Prostate gland (tissue), 2 donors: Measurements from ENCODE around the gene STK24. TPM values are rescaled to one million over a fixed set of nuclear protein-coding genes. Genes with fewer than 3 reads are reported as not detected.

ENCODE experiments used
- DNase-seq: peaks from one replicate; pipeline ENCODE4 v3.0.0-alpha.2; 2019; ENCODE audit warnings: low spot score
- H3K27ac ChIP-seq, 2 donors: fragments of 200-600 bp; sonication (generic); 2 replicates each; pipeline ENCODE4 v1.5.1; 2017 to 2019
- H3K27me3 ChIP-seq: fragments of 200-600 bp; sonication (generic); replicated peaks from 2 replicates; pipeline ENCODE4 v1.5.1; 2019; ENCODE audit not compliant: insufficient read depth
- H3K36me3 ChIP-seq, 2 donors: fragments of 200-600 bp; sonication (generic); 1 replicate in 1 of 2; 2 replicates in 1 of 2; pipeline versions ENCODE4 v1.5.1 to v1.8.1; 2017 to 2019
- H3K4me1 ChIP-seq: fragments of 200-600 bp; sonication (generic); replicated peaks from 2 replicates; pipeline ENCODE4 v1.5.1; 2019
- H3K4me3 ChIP-seq, 2 donors: fragments of 200-600 bp; sonication (generic); 2 replicates each; pipeline ENCODE4 v1.5.1; 2017 to 2019
- H3K9me3 ChIP-seq: fragments of 200-600 bp; sonication (generic); 2 replicates; pipeline ENCODE4 v1.5.1; 2017
- POLR2A ChIP-seq: fragments of 450-650 bp; IDR thresholded peaks from one replicate; pipeline ENCODE4 v1.6.1; 2016; ENCODE audit warnings: antibody characterized with exemption, mild to moderate bottlenecking
- POLR2AphosphoS5 ChIP-seq: sonication (generic); formaldehyde crosslinking; IDR thresholded peaks from one replicate; pipeline ENCODE4 v1.6.1; 2017; ENCODE audit warnings: antibody characterized with exemption
- WGBS: methylation state at CpG from one replicate; pipeline ENCODE4 v1.1.5; 2018; 5-methylcytosine and 5-hydroxymethylcytosine counted together
- intact Hi-C: fragments of 100-400 bp; cut with DNase I; formaldehyde crosslinking; loops from one replicate; pipeline ENCODE4 v1.14.2; 2022
- total RNA-seq, 2 donors: library from RNA; depleted of rRNA; stranded (reverse); fragments of >200 nt; gene quantifications; one replicate each; pipeline ENCODE4 v1.1.0, GENCODE V29; 2016
- TF ChIP-seq, protein P1 (sequence below), 4 experiments: fragments of 200-600 bp in 2 of 4; fragments of 450-650 bp in 2 of 4; sonication (generic) in 2 of 4; IDR thresholded peaks; 1 replicate in 3 of 4; 2 replicates in 1 of 4; pipeline ENCODE4 v1.5.1; 2016 to 2019; ENCODE audit warnings: antibody characterized with exemption in 4 of 4, mild to moderate bottlenecking in 2 of 4, moderate library complexity in 2 of 4

The STK24 gene
- total RNA-seq, 2 donors from 2014 or later, result 80.5 to 187 TPM

- intact Hi-C loops, result loop anchor here (10.0 kb wide), 2 partner anchors 362 to 542 kb away; no protein-coding TSS in a partner anchor
- 79% methylated on average over 1 of the region's 1 CpG for WGBS
Measured at GRCh38 chr13:98397221-98397620, 179.7 kb downstream of the STK24 start.

GRCh38 chr13:98396071-98396710 is 180.7 kb downstream of the STK24 start:
- no peaks in the 10 kb centered on the region for H3K27me3 ChIP-seq
- H3K4me1 ChIP-seq, result no peaks in the 10 kb centered on the region
- 74% methylated on average over 14 of the region's 16 CpGs for WGBS
- DNase-seq, result no peak
- no peaks in the 10 kb centered on the region for H3K36me3 ChIP-seq
- no peaks in the 10 kb centered on the region for H3K9me3 ChIP-seq
- intact Hi-C loops, result loop anchor here (10.0 kb wide), 2 partner anchors 361 to 541 kb away; no protein-coding TSS in a partner anchor
- TF ChIP-seq POLR2A, result no peak
- TF ChIP-seq, protein P1, sequence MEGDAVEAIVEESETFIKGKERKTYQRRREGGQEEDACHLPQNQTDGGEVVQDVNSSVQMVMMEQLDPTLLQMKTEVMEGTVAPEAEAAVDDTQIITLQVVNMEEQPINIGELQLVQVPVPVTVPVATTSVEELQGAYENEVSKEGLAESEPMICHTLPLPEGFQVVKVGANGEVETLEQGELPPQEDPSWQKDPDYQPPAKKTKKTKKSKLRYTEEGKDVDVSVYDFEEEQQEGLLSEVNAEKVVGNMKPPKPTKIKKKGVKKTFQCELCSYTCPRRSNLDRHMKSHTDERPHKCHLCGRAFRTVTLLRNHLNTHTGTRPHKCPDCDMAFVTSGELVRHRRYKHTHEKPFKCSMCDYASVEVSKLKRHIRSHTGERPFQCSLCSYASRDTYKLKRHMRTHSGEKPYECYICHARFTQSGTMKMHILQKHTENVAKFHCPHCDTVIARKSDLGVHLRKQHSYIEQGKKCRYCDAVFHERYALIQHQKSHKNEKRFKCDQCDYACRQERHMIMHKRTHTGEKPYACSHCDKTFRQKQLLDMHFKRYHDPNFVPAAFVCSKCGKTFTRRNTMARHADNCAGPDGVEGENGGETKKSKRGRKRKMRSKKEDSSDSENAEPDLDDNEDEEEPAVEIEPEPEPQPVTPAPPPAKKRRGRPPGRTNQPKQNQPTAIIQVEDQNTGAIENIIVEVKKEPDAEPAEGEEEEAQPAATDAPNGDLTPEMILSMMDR (IDR thresholded peaks at IDR 0.05), result no peak
- no peak for TF ChIP-seq POLR2AphosphoS5
- H3K27ac ChIP-seq, result no peak overlapping the region
- no peak overlapping the region for H3K4me3 ChIP-seq

More at GRCh38 chr13:98397221-98397620, 179.7 kb downstream of the STK24 start:
- no peak for DNase-seq
- H3K27me3 ChIP-seq, result no peaks in the 10 kb centered on the region
- H3K4me3 ChIP-seq, result no peak overlapping the region
- H3K4me1 ChIP-seq, result no peaks in the 10 kb centered on the region
- no peaks in the 10 kb centered on the region for H3K9me3 ChIP-seq
- no peak overlapping the region for H3K27ac ChIP-seq
- H3K36me3 ChIP-seq, result no peaks in the 10 kb centered on the region
- TF ChIP-seq, protein P1 (IDR thresholded peaks at IDR 0.05), result peak in 2 of 4 experiments; percentile 13 to 34
- TF ChIP-seq POLR2A, result no peak

Other genes with a start within 250 kb of the STK24 start
- gene SLC15A1, start 175.6 kb upstream of the STK24 start, total RNA-seq, result 1 to 10 TPM in 1 of 2 donors, under 1 TPM in 1; 0.34 to 1.3 TPM